RWPE2 (cell line): ENCODE results near the gene TSHZ1.

Experiments used
- ATAC-seq: fragments of 200-7000 bp; cut with Tn5 transposase; 3 replicates; pipeline ENCODE4 v1.9.1; 2021; ENCODE audit warnings: low read depth
- DNase-seq: peaks from one replicate; pipeline ENCODE4 v3.0.0-alpha.2; 2020; ENCODE audit warnings: low spot score
- H3K27ac ChIP-seq: fragments of 450-650 bp; 2 replicates; pipeline ENCODE4 v1.5.1; 2017; ENCODE audit warnings: mild to moderate bottlenecking; ENCODE audit not compliant: poor library complexity, severe bottlenecking
- H3K27me3 ChIP-seq: fragments of 250-450 bp; sonication (Bioruptor Pico); 2 replicates; pipeline ENCODE4 v1.5.1; 2021; ENCODE audit warnings: mild to moderate bottlenecking, moderate library complexity; ENCODE audit not compliant: insufficient read depth, poor library complexity, severe bottlenecking
- H3K36me3 ChIP-seq: fragments of 250-450 bp; sonication (Bioruptor Pico); 2 replicates; pipeline ENCODE4 v1.5.1; 2020; ENCODE audit warnings: low read depth, mild to moderate bottlenecking, moderate library complexity
- H3K4me1 ChIP-seq: fragments of 250-450 bp; sonication (Bioruptor Pico); 2 replicates; pipeline ENCODE4 v1.5.1; 2021; ENCODE audit warnings: mild to moderate bottlenecking, moderate library complexity; ENCODE audit not compliant: insufficient read depth, poor library complexity, severe bottlenecking
- H3K4me3 ChIP-seq: fragments of 250-450 bp; sonication (Bioruptor Pico); 2 replicates; pipeline ENCODE4 v1.5.1; 2021; ENCODE audit warnings: mild to moderate bottlenecking, moderate library complexity; ENCODE audit not compliant: severe bottlenecking
- H3K9me3 ChIP-seq: fragments of 250-450 bp; sonication (Bioruptor Pico); 2 replicates; pipeline ENCODE4 v1.5.1; 2021; ENCODE audit warnings: mild to moderate bottlenecking, moderate library complexity; ENCODE audit not compliant: severe bottlenecking
- CTCF ChIP-seq: fragments of 450-650 bp; IDR thresholded peaks from one replicate; pipeline ENCODE4 v1.5.1; 2017; ENCODE audit warnings: mild to moderate bottlenecking, moderate library complexity; ENCODE audit not compliant: poor library complexity, severe bottlenecking

TSHZ1 gene

GRCh38 chr18:75297731-75298130, 87.1 kb downstream of the TSHZ1 start:
- H3K27me3 ChIP-seq, result no peaks in the 10 kb centered on the region
- H3K36me3 ChIP-seq, result no peaks in the 10 kb centered on the region
- H3K9me3 ChIP-seq, result no peaks in the 10 kb centered on the region
- DNase-seq, result no peak
- H3K27ac ChIP-seq, result no peak overlapping the region
- TF ChIP-seq CTCF, result no peak
- H3K4me3 ChIP-seq, result no peak overlapping the region
- ATAC-seq, result no peak
- H3K4me1 ChIP-seq, result no peaks in the 10 kb centered on the region

GRCh38 chr18:75304678-75305557, 94.3 kb downstream of the TSHZ1 start:
- Histone ChIP-seq H3K36me3 (no peaks in the 10 kb centered on the region), H3K27ac (no peak overlapping the region), H3K4me3 (no peak overlapping the region), H3K9me3 (no peaks in the 10 kb centered on the region), H3K4me1 (no peaks in the 10 kb centered on the region), H3K27me3 (no peaks in the 10 kb centered on the region)
- TF ChIP-seq CTCF, result no peak
- no peak for DNase-seq
- no peak for ATAC-seq

- no peaks in the 10 kb centered on the region for H3K9me3 ChIP-seq
- H3K4me1 ChIP-seq, result no peaks in the 10 kb centered on the region
- TF ChIP-seq CTCF, result no peak
- H3K27me3 ChIP-seq, result no peaks in the 10 kb centered on the region
- ATAC-seq (no peak), DNase-seq (no peak)
- no peak overlapping the region for H3K4me3 ChIP-seq
- no peaks in the 10 kb centered on the region for H3K36me3 ChIP-seq
- H3K27ac ChIP-seq, result no peak overlapping the region
Observed at GRCh38 chr18:75305984-75306383, 95.4 kb downstream of the TSHZ1 start.

- Histone ChIP-seq H3K4me3 (no peak overlapping the region), H3K4me1 (no peaks in the 10 kb centered on the region), H3K9me3 (no peaks in the 10 kb centered on the region), H3K36me3 (no peaks in the 10 kb centered on the region), H3K27me3 (no peaks in the 10 kb centered on the region), H3K27ac (no peak overlapping the region)
- ATAC-seq (no peak), DNase-seq (no peak)
- TF ChIP-seq CTCF, result no peak
Observed at GRCh38 chr18:75307530-75307929, 96.9 kb downstream of the TSHZ1 start.

- no peaks in the 10 kb centered on the region for H3K27me3 ChIP-seq
- no peak overlapping the region for H3K4me3 ChIP-seq
- no peaks in the 10 kb centered on the region for H3K4me1 ChIP-seq
- DNase-seq (no peak), ATAC-seq (no peak)
- H3K36me3 ChIP-seq, result no peaks in the 10 kb centered on the region
- no peak for TF ChIP-seq CTCF
- no peaks in the 10 kb centered on the region for H3K9me3 ChIP-seq
- no peak overlapping the region for H3K27ac ChIP-seq
Observed at GRCh38 chr18:75309564-75309963, 99.0 kb downstream of the TSHZ1 start.
